GM13977 (cell line): ENCODE data around the gene WDR1.

ENCODE experiments used
- DNase-seq: peaks from one replicate; pipeline ENCODE4 v3.0.0; 2012; ENCODE audit warnings: low spot score
- CTCF ChIP-seq: IDR thresholded peaks from 2 replicates; pipeline ENCODE4 v1.5.1; 2012; ENCODE audit warnings: mild to moderate bottlenecking, control low read depth; ENCODE audit not compliant: insufficient read depth; ENCODE audit errors: extremely low read depth, missing control alignments
- in situ Hi-C: fragments of 300-500 bp; cut with MboI; formaldehyde crosslinking; loops from one replicate; pipeline ENCODE4 v1.12.0; 2022; ENCODE audit warnings: low sequenced_read_pairs, low pct_unique_long_range_greater_than_20kb, mixed read lengths, inconsistent platforms; ENCODE audit not compliant: unreplicated experiment

WDR1 gene

GRCh38 chr4:10066670-10067651 is 49.6 kb downstream of the WDR1 start:
- in situ Hi-C loops, result no loop called here
- TF ChIP-seq CTCF, result no peak
- no peak for DNase-seq

- no peak for TF ChIP-seq CTCF
- in situ Hi-C loops, result no loop called here
- no peak for DNase-seq
Measured at GRCh38 chr4:10066206-10066605, 50.4 kb downstream of the WDR1 start.

GRCh38 chr4:10063544-10064300 is 52.9 kb downstream of the WDR1 start:
- no peak for TF ChIP-seq CTCF
- DNase-seq, result no peak
- in situ Hi-C loops, result no loop called here

GRCh38 chr4:10061650-10062415 is 54.8 kb downstream of the WDR1 start:
- TF ChIP-seq CTCF, result no peak
- in situ Hi-C loops, result no loop called here
- no peak for DNase-seq

GRCh38 chr4:10058371-10058770 is 58.2 kb downstream of the WDR1 start:
- TF ChIP-seq CTCF, result no peak
- in situ Hi-C loops, result no loop called here
- DNase-seq, result no peak

- no peak for DNase-seq
- in situ Hi-C loops, result no loop called here
- no peak for TF ChIP-seq CTCF
Measured at GRCh38 chr4:10057023-10057395, 59.6 kb downstream of the WDR1 start.
